IgD-negative memory B cell (primary cell): ENCODE data around the gene PPM1J. TPM values are rescaled to one million over a fixed set of nuclear protein-coding genes. Genes with fewer than 3 reads are reported as not detected.
A peak's percentile ranks its signal among the peaks of the same experiment; 100 is the strongest.
"Not testable (repeated sequence)": the region's sequence is repeated elsewhere in the genome, so short reads cannot be mapped to it uniquely, and the experiment has no call there.

Source experiments
- H3K27ac Mint-ChIP-seq, 3 donors: one replicate each; pipeline ENCODE4 v1.8.0; 2020 to 2022; ENCODE audit warnings: mild to moderate bottlenecking in 3 of 3, mixed read lengths in 3 of 3, moderate library complexity in 1 of 3
- H3K27me3 Mint-ChIP-seq: one replicate; pipeline ENCODE4 v1.8.0; 2021; ENCODE audit warnings: mixed read lengths
- H3K36me3 Mint-ChIP-seq: one replicate; pipeline ENCODE4 v1.8.0; 2020; ENCODE audit warnings: mild to moderate bottlenecking, mixed read lengths
- H3K4me1 Mint-ChIP-seq, 3 donors: one replicate each; pipeline ENCODE4 v1.8.0; 2020 to 2022; ENCODE audit warnings: mixed read lengths in 3 of 3, mild to moderate bottlenecking in 1 of 3
- H3K4me3 Mint-ChIP-seq, 4 donors: one replicate each; pipeline ENCODE4 v1.8.0; 2020 to 2022; ENCODE audit warnings: mild to moderate bottlenecking in 4 of 4, mixed read lengths in 4 of 4, moderate library complexity in 3 of 4
- H3K9me3 Mint-ChIP-seq, 3 donors: one replicate each; pipeline ENCODE4 v1.8.0; 2020 to 2021; ENCODE audit warnings: mixed read lengths in 3 of 3, mild to moderate bottlenecking in 1 of 3
- polyA plus RNA-seq: library from polyadenylated mRNA; unstranded; fragments of 300-500 nt; fragmentation: Illumina TruSeq; gene quantifications from one replicate; pipeline ENCODE4 v1.2.3, GENCODE V29; 2021

The PPM1J gene
- polyA plus RNA-seq, 1 donor from 2014 or later = 1.4 TPM

GRCh38 chr1:112729011-112729410, 13.9 kb upstream of the PPM1J start:
- not testable (repeated sequence) for H3K36me3 Mint-ChIP-seq, H3K4me1 Mint-ChIP-seq, H3K27me3 Mint-ChIP-seq, H3K4me3 Mint-ChIP-seq, H3K9me3 Mint-ChIP-seq, H3K27ac Mint-ChIP-seq

- H3K27ac Mint-ChIP-seq, H3K27me3 Mint-ChIP-seq, H3K4me3 Mint-ChIP-seq, H3K9me3 Mint-ChIP-seq, H3K36me3 Mint-ChIP-seq, H3K4me1 Mint-ChIP-seq: not testable (repeated sequence)
These were observed 13.3 kb upstream of the PPM1J start for GRCh38 chr1:112728306-112728971.

GRCh38 chr1:112727716-112728115, 12.6 kb upstream of the PPM1J start:
- Mint-ChIP-seq H3K27ac (peak overlapping the region in 1 of 3 donors; percentile 67), H3K4me3 (no peak overlapping the region), H3K4me1 (peaks cover 0 to 9% (median 4%) of the 10 kb centered on the region in 3 donors), H3K27me3 (peaks cover 6% of the 10 kb centered on the region), H3K36me3 (no peaks in the 10 kb centered on the region), H3K9me3 (no peaks in the 10 kb centered on the region)

DNA sequence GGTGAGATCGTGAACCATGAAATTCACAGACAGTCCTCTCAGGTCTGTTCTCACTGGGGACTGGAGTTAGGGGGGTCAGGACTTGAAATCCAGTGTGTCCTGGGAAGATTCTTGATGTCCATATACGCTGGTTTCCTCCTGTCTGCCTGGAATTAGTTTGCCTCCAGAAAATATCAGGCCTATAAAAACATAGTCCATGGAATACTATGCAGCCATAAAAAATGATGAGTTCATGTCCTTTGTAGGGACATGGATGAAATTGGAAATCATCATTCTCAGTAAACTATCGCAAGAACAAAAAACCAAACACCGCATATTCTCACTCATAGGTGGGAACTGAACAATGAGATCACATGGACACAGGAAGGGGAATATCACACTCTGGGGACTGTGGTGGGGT, 9.1 kb upstream of the PPM1J start:
- H3K27ac Mint-ChIP-seq, H3K4me3 Mint-ChIP-seq, H3K36me3 Mint-ChIP-seq, H3K9me3 Mint-ChIP-seq, H3K4me1 Mint-ChIP-seq: not testable (repeated sequence)
- H3K27me3 Mint-ChIP-seq = peaks cover 14% of the 10 kb centered on the region

DNA sequence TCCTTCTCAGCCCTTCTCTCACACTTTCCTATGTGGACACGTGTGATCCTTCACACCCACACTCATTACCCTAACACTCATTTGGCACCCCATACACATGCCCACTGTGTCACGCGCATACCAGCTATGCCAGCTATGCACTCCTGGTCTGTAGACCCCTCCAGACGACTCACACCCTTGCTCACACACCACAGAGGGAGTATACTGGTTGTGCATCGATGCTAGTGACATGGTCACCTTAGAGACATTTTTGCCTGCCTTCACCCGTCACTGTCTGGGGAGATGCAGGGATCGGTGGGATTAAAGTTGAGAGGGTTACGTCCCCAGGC, 8.3 kb upstream of the PPM1J start:
- Mint-ChIP-seq H3K4me3 (no peak overlapping the region), H3K36me3 (no peaks in the 10 kb centered on the region), H3K27me3 (peaks cover 18% of the 10 kb centered on the region), H3K9me3 (no peaks in the 10 kb centered on the region), H3K4me1 (peaks cover 0 to 5% (median 2%) of the 10 kb centered on the region in 3 donors), H3K27ac (no peak overlapping the region)

DNA sequence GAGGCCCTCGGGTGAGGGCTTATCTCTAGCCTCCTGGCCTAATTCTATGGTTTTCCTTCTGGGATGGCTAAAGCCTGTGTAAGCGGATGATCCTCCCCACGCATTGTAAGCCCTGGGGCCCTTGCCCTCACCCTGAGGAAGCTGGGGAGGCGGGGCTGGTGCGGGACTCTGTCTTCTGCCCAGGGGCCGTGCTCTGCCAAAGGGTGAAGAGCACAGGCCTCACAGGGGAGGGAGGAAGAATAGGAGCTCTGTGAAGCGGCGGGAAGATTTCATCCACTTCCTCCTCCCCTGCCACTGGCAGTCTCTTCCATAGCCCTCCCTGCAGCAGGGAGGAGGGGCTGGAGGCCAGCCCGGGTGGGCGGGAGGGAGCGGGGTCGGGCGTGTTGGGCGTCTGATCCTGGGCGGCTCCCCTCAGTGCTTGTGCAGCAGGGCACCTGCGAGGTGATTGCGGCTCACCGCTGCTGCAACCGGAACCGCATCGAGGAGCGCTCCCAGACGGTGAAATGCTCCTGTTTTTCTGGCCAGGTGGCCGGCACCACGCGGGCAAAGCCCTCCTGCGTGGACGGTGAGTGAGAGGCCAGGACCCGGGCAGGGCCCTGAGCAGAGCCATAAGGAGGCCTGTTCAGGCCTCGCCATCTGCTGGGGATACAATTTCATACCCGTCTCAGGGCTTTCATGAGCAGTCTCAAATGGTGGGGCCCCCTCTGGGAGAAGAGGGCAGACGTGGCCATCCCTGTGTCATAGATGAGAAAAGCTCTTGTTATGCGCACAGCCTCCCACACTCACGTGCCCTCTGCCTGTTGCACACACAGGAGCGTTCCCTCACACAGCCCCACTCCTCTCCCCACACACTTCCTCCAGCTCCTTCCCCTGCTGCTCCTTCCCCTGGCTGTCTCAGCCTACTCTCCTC, 7.7 kb upstream of the PPM1J start:
- Mint-ChIP-seq H3K36me3 (no peaks in the 10 kb centered on the region), H3K27me3 (peaks cover 18% of the 10 kb centered on the region), H3K27ac (no peak overlapping the region), H3K4me1 (peaks cover 0 to 6% (median 2%) of the 10 kb centered on the region in 3 donors), H3K4me3 (peak overlapping the region in 1 of 4 donors; percentile 21), H3K9me3 (no peaks in the 10 kb centered on the region)

GRCh38 chr1:112721966-112722524, 6.9 kb upstream of the PPM1J start:
- Mint-ChIP-seq H3K36me3 (no peaks in the 10 kb centered on the region), H3K27me3 (peaks cover 18% of the 10 kb centered on the region), H3K4me3 (no peak overlapping the region), H3K9me3 (no peaks in the 10 kb centered on the region), H3K4me1 (peaks cover 0 to 7% (median 2%) of the 10 kb centered on the region in 3 donors), H3K27ac (no peak overlapping the region)

DNA sequence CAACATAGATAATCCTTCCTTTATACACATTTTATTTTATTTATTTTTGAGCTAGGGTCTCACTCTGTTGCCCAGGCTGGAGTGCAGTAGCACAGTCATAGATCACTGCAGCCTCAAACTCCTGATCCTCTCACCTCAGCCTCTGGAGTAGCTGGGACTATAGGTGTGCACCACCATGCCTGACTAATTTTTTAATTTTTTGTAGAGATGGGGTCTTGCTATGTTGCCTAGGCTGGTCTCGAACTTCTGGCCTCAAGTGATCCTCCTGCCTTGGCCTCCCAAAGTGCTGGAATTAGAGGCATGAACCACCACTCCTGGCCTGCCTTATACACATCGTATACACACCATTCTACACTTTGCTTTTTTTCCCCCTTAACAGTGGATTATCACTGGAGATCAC, 6.2 kb upstream of the PPM1J start:
- not testable (repeated sequence) for H3K4me1 Mint-ChIP-seq, H3K4me3 Mint-ChIP-seq, H3K27ac Mint-ChIP-seq, H3K9me3 Mint-ChIP-seq, H3K36me3 Mint-ChIP-seq
- peaks cover 18% of the 10 kb centered on the region for H3K27me3 Mint-ChIP-seq

- Mint-ChIP-seq H3K36me3 (no peaks in the 10 kb centered on the region), H3K9me3 (no peaks in the 10 kb centered on the region), H3K27me3 (peaks cover 18% of the 10 kb centered on the region), H3K4me1 (peaks cover 8 to 10% (median 8%) of the 10 kb centered on the region in 3 donors), H3K27ac (no peak overlapping the region), H3K4me3 (no peak overlapping the region)
These were observed 5.7 kb upstream of the PPM1J start for GRCh38 chr1:112720800-112721199.

DNA sequence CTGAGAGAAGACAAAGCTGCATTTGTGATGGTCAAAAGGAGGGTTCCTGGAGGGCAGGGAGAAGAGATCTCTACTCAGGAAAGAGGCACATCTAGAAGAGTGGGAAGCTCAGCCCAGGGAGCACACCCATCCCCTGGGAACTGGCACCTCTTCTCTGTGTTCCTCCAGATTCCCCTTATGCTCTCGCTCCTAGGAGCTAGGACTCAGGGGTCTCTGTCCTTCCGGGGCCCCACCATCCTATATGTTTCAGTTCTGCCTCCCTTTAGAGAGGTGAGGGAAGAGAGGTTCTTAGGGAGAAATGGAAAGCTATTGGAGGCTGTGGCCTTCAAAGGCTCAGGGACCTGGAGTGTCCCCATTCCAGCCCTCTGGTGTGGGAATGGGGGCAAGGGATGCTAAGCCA, 4.6 kb upstream of the PPM1J start:
- Mint-ChIP-seq H3K9me3 (no peaks in the 10 kb centered on the region), H3K27ac (peak overlapping the region in 1 of 3 donors; percentile 48), H3K27me3 (peaks cover 18% of the 10 kb centered on the region), H3K4me3 (no peak overlapping the region), H3K36me3 (no peaks in the 10 kb centered on the region), H3K4me1 (peaks cover 8 to 12% (median 10%) of the 10 kb centered on the region in 3 donors)

DNA sequence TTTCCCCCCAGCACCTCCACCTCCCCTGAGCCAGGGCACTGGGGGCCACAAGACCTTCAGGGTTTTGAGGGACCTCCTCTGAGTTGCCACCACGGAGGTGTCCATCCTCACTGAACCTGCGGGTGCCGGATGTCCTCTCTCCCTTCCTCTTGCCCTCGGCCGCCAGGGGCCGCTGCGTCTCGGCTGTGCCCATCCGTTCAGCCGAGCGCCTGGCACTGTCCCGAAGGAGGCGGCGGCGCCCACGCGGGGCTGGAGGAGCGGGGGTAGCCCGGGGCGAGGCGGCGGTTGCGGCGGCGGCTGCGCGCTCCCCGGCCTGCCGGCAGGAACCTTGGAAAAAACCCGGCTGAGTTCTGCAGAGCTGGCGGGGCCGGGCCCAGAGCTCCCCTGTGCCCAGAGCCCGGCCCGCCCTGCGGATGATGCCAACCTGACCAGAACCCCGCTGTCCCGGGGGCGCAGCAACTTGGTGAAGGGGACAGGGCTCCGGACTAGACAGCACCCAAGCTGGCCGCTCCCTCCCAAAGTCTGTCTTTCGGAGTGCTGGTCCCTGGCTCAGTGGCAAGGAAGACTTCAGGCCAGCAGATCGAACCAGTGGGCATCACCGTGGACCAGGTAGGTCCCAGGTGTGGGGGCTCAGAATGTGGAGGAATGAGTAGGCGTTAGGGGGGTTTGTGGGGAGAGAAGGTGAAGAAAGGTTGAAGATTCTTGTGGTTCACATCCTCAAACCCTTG, 3.7 kb upstream of the PPM1J start:
- H3K4me1 Mint-ChIP-seq = peaks cover 11 to 14% (median 13%) of the 10 kb centered on the region in 3 donors
- peaks cover 18% of the 10 kb centered on the region for H3K27me3 Mint-ChIP-seq
- no peak overlapping the region for H3K27ac Mint-ChIP-seq

GRCh38 chr1:112717263-112717873, 2.2 kb upstream of the PPM1J start:
- peaks cover 14 to 20% (median 14%) of the 10 kb centered on the region in 3 donors for H3K4me1 Mint-ChIP-seq
- H3K4me3 Mint-ChIP-seq = peak overlapping the region in 1 of 4 donors; percentile 86
- peak overlapping the region in 1 of 3 donors; percentile 57 for H3K27ac Mint-ChIP-seq
- H3K27me3 Mint-ChIP-seq = peaks cover 9% of the 10 kb centered on the region
- no peaks in the 10 kb centered on the region for H3K36me3 Mint-ChIP-seq
- H3K9me3 Mint-ChIP-seq = no peaks in the 10 kb centered on the region

More for the DNA sequence above, 3.7 kb upstream of the PPM1J start:
- Mint-ChIP-seq H3K36me3 (no peaks in the 10 kb centered on the region), H3K4me3 (peak overlapping the region in 3 of 4 donors; percentile 54 to 85 (median 81)), H3K9me3 (no peaks in the 10 kb centered on the region)

DNA sequence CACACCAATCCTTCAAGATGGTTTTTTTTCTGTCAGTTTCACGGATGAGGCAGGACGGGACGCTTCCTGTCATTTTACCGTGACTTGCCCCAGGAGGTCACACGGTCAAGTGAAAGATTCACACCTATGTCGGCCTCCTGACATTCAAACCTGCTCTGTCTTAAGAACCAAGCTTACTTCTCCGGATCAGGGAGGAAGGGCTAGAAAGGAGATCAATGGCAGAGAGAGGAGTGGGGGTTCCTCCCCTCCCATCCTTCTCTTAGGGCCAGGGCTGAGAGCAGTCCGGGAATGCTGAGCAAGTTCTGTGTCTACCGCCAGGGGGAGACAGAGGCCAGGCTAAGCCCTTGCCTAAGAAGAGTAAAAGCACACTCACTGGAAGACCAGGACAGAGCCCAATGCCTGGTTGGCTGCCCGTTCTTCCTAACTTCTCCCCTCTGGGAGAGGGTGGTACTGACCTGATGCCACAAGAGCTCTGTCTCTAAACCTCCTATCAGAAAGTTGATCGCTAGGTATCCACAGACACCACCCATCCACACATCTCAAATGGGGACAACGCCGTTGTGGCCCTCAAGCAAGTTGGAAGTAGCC, 1.1 kb upstream of the PPM1J start:
- Mint-ChIP-seq H3K36me3 (no peaks in the 10 kb centered on the region), H3K4me1 (peaks cover 14 to 20% (median 14%) of the 10 kb centered on the region in 3 donors), H3K27me3 (peaks cover 6% of the 10 kb centered on the region), H3K27ac (peak overlapping the region in 2 of 3 donors; percentile 72 to 76), H3K9me3 (no peaks in the 10 kb centered on the region), H3K4me3 (peak overlapping the region; percentile 84 to 95 (median 90))
